ENCODE measurements around the gene AP1S2. TPM values are rescaled to one million over a fixed set of nuclear protein-coding genes. Genes with fewer than 3 reads are reported as not detected.

The AP1S2 gene
- total RNA-seq, 1 experiment from 2014 or later: 28.2 TPM

DNA sequence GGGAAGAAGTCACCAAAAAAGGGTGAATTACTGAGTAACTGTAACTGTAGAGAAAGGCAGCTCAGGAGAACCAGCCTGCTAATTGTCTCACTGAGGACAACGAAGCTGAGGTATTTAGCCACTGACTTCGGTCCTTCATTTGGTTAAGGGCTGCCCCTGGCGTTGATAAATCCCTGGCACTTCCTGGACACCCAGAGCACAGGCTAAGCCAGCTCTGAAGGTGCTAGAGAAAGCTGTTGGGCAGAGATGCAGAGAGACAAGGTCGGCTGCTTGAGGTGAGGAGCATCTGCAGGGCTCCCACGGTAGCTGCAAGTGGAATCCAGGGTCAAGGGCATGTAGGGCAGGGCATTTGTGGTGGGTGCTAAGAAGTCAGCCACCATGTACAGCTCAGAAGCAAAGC is 33.4 kb upstream of the AP1S2 start:
- Histone ChIP-seq H3K4me3 (ENCODE audit: low read length) (no peak overlapping the region), H3K4me1 (ENCODE audit: insufficient read depth, low read length) (peaks cover 5% of the 10 kb centered on the region), H2AFZ (ENCODE audit: low read length) (no peak overlapping the region), H3K9me2 (replicated peaks; ENCODE audit: low read length) (no peaks in the 10 kb centered on the region), H3K36me3 (ENCODE audit: low read depth, low read length) (no peaks in the 10 kb centered on the region), H3F3A (ENCODE audit: low read length, unreplicated experiment) (no peaks in the 10 kb centered on the region), H3K9ac (ENCODE audit: low read length) (no peak overlapping the region), H4K20me1 (ENCODE audit: low read length) (no peaks in the 10 kb centered on the region), H3K9me3 (ENCODE audit: low read length) (no peaks in the 10 kb centered on the region), H3K27me3 (ENCODE audit: low read length) (no peaks in the 10 kb centered on the region), H3K79me2 (ENCODE audit: low read length) (no peaks in the 10 kb centered on the region), H3K4me2 (ENCODE audit: low read length) (no peak overlapping the region), H3K27ac (ENCODE audit: low read length) (no peak overlapping the region)
- POLR2A ChIA-PET (ENCODE audit: unreplicated experiment): no interaction called here
- DNase-seq (no peak), ATAC-seq (no peak)
- intact Hi-C loops (cut with micrococcal nuclease): loop anchor here (10.0 kb wide), 1 partner anchor 57 kb away; no protein-coding TSS in a partner anchor
- no TSS peak for BruUV-seq (replicated peaks)
- CTCF ChIA-PET: no interaction called here
- TF ChIP-seq, protein P1, sequence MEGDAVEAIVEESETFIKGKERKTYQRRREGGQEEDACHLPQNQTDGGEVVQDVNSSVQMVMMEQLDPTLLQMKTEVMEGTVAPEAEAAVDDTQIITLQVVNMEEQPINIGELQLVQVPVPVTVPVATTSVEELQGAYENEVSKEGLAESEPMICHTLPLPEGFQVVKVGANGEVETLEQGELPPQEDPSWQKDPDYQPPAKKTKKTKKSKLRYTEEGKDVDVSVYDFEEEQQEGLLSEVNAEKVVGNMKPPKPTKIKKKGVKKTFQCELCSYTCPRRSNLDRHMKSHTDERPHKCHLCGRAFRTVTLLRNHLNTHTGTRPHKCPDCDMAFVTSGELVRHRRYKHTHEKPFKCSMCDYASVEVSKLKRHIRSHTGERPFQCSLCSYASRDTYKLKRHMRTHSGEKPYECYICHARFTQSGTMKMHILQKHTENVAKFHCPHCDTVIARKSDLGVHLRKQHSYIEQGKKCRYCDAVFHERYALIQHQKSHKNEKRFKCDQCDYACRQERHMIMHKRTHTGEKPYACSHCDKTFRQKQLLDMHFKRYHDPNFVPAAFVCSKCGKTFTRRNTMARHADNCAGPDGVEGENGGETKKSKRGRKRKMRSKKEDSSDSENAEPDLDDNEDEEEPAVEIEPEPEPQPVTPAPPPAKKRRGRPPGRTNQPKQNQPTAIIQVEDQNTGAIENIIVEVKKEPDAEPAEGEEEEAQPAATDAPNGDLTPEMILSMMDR (conservative IDR thresholded peaks at IDR 0.05; ENCODE audit: low read depth, low read length): no peak
- TF ChIP-seq EZH2 (IDR thresholded peaks at IDR 0.05; ENCODE audit: low read length, unreplicated experiment) (no peak), EZH2phosphoT487 (IDR thresholded peaks at IDR 0.05; ENCODE audit: borderline replicate concordance, low read length) (no peak)

DNA sequence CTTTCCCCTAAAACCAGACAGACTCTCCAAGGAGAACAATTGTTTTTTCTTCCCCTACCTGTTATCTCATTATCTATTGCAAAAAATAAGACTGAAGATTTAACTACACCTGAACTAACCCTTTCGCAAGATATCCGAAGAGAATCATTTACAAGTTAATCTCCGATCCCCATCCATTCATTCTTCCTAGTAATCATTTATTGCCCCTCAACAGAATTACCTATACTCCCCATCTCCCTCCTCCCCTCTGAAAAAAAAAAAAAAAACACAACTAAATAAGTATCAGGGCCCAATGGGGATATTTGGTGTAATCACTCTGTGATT is 28.9 kb upstream of the AP1S2 start:
- H3K9me2 ChIP-seq (replicated peaks; ENCODE audit: low read length): no peaks in the 10 kb centered on the region
- H3K9ac ChIP-seq (ENCODE audit: low read length): no peak overlapping the region
- ATAC-seq (no peak), DNase-seq (no peak)
- H3K36me3 ChIP-seq (ENCODE audit: low read depth, low read length): no peaks in the 10 kb centered on the region
- H3K79me2 ChIP-seq (ENCODE audit: low read length): no peaks in the 10 kb centered on the region
- intact Hi-C loops (cut with micrococcal nuclease): loop anchor here (10.0 kb wide), 1 partner anchor 61 kb away; no protein-coding TSS in a partner anchor
- peaks cover 10% of the 10 kb centered on the region for H3K4me1 ChIP-seq (ENCODE audit: insufficient read depth, low read length)
- H3K4me2 ChIP-seq (ENCODE audit: low read length): no peak overlapping the region
- no TSS peak for BruUV-seq (replicated peaks)
- H4K20me1 ChIP-seq (ENCODE audit: low read length): no peaks in the 10 kb centered on the region
- ChIA-PET POLR2A (ENCODE audit: unreplicated experiment) (no interaction called here), CTCF (no interaction called here)
- no peak overlapping the region for H2AFZ ChIP-seq (ENCODE audit: low read length)
- no peak overlapping the region for H3K27ac ChIP-seq (ENCODE audit: low read length)
- H3K9me3 ChIP-seq (ENCODE audit: low read length): no peaks in the 10 kb centered on the region
- H3K4me3 ChIP-seq (ENCODE audit: low read length): no peak overlapping the region
- H3K27me3 ChIP-seq (ENCODE audit: low read length): no peaks in the 10 kb centered on the region
- no peaks in the 10 kb centered on the region for H3F3A ChIP-seq (ENCODE audit: low read length, unreplicated experiment)
- TF ChIP-seq EZH2 (IDR thresholded peaks at IDR 0.05; ENCODE audit: low read length, unreplicated experiment) (no peak), EZH2phosphoT487 (IDR thresholded peaks at IDR 0.05; ENCODE audit: borderline replicate concordance, low read length) (no peak)
- TF ChIP-seq, protein P1 (conservative IDR thresholded peaks at IDR 0.05; ENCODE audit: low read depth, low read length): no peak

DNA sequence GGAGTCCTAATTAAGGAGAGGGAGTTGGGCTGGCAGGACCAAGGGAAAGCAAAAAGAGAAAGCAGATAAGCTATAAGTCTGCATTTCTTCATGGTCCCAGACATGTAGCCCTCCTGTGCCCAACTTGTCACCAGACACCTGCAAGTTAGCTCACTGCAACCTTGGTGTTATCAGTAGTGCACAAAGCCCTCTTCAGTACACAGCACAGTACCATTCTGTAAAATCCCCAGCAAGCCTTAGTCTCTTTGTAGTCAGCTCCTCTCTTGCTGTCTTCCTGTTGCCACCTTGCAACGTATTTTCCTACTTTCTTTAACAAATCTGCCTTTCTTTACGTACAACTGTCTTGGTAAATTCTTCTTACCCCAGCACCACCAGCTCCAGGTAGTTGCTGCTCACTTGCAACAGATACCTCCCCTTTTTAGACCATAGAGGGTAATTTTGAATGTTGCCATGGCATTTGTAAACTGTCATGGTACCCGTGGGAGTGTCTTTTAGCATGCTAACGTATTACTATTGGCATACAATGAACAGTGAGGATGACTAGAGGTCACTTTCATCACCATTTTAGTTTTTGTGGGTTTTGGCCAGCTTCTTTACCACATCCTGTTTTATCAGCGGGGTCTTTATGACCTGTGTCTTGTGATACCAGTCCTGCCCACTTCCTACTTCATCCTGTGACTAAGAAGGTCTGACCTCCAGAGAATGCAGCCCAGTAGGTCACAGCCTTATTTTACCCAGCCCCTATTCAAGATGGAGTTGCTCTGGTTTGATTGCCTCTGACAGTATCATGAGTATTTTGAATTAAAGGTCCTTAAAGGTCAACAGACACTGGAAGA is 28.3 kb upstream of the AP1S2 start:
- H3K4me1 ChIP-seq (ENCODE audit: insufficient read depth, low read length): peaks cover 10% of the 10 kb centered on the region
- H3K9me2 ChIP-seq (replicated peaks; ENCODE audit: low read length): no peaks in the 10 kb centered on the region
- no TSS peak for BruUV-seq (replicated peaks)
- H3K4me3 ChIP-seq (ENCODE audit: low read length): no peak overlapping the region
- no peak overlapping the region for H3K27ac ChIP-seq (ENCODE audit: low read length)
- H3F3A ChIP-seq (ENCODE audit: low read length, unreplicated experiment): no peaks in the 10 kb centered on the region
- ChIA-PET POLR2A (ENCODE audit: unreplicated experiment) (no interaction called here), CTCF (no interaction called here)
- no peak overlapping the region for H3K4me2 ChIP-seq (ENCODE audit: low read length)
- no peak overlapping the region for H2AFZ ChIP-seq (ENCODE audit: low read length)
- H3K79me2 ChIP-seq (ENCODE audit: low read length): no peaks in the 10 kb centered on the region
- H3K9ac ChIP-seq (ENCODE audit: low read length): no peak overlapping the region
- H4K20me1 ChIP-seq (ENCODE audit: low read length): no peaks in the 10 kb centered on the region
- no peaks in the 10 kb centered on the region for H3K27me3 ChIP-seq (ENCODE audit: low read length)
- no peak for TF ChIP-seq EZH2 (IDR thresholded peaks at IDR 0.05; ENCODE audit: low read length, unreplicated experiment)
- TF ChIP-seq, protein P1 (conservative IDR thresholded peaks at IDR 0.05; ENCODE audit: low read depth, low read length): no peak
- TF ChIP-seq EZH2phosphoT487 (IDR thresholded peaks at IDR 0.05; ENCODE audit: borderline replicate concordance, low read length): no peak
- no peaks in the 10 kb centered on the region for H3K36me3 ChIP-seq (ENCODE audit: low read depth, low read length)
- intact Hi-C loops (cut with micrococcal nuclease): loop anchor here (10.0 kb wide), 1 partner anchor 62 kb away; no protein-coding TSS in a partner anchor
- ATAC-seq: peak; percentile 46; the same call in 1 of the 2 replicates
- DNase-seq: peak; percentile 54
- no peaks in the 10 kb centered on the region for H3K9me3 ChIP-seq (ENCODE audit: low read length)

Data from PC-3 (cell line).